Suprapubic skin (tissue), 3 donors: Measurements from ENCODE around the gene MUC2.

Experiments used
- CTCF ChIP-seq, 2 donors: fragments of 200-600 bp in 1 of 2; fragments of 450-650 bp in 1 of 2; sonication (generic) in 1 of 2; IDR thresholded peaks; one replicate each; pipeline ENCODE4 v1.5.1; 2016 to 2019; ENCODE audit warnings: antibody characterized with exemption in 2 of 2, mild to moderate bottlenecking in 1 of 2, moderate library complexity in 1 of 2
- EP300 ChIP-seq: sonication (generic); formaldehyde crosslinking; IDR thresholded peaks from one replicate; pipeline ENCODE4 v1.6.1; 2017; ENCODE audit warnings: antibody characterized with exemption

- TF ChIP-seq CTCF (IDR thresholded peaks at IDR 0.05) (no peak), EP300 (no peak)
Observed at GRCh38 chr11:1036303-1036923, 38.3 kb upstream of the MUC2 start, which contains the start of gene MUC6.
